ENCODE measurements around the gene KIDINS220.
"Not testable (repeated sequence)": the region's sequence is repeated elsewhere in the genome, so short reads cannot be mapped to it uniquely, and the experiment has no call there.

KIDINS220 gene

GRCh38 chr2:8729939-8730338 is 107.5 kb downstream of the KIDINS220 start:
- no peaks in the 10 kb centered on the region for H3K4me1 Mint-ChIP-seq
- H3K27ac Mint-ChIP-seq: no peak overlapping the region
- peaks cover 40 to 54% of the 10 kb centered on the region in 2 donors for H3K36me3 Mint-ChIP-seq
- no peak for DNase-seq
- H3K4me3 Mint-ChIP-seq: no peak overlapping the region
- H3K27me3 Mint-ChIP-seq: no peaks in the 10 kb centered on the region
- no peaks in the 10 kb centered on the region for H3K9me3 Mint-ChIP-seq
- ATAC-seq (replicated peaks): no peak

- H3K36me3 Mint-ChIP-seq: peaks cover 40 to 54% of the 10 kb centered on the region in 2 donors
- not testable (repeated sequence) for ATAC-seq (replicated peaks); H3K27me3 Mint-ChIP-seq
Observed at GRCh38 chr2:8729101-8729500, 108.3 kb downstream of the KIDINS220 start.

GRCh38 chr2:8728305-8729015 is 109.0 kb downstream of the KIDINS220 start:
- DNase-seq (no peak), ATAC-seq (replicated peaks) (no peak)
- Mint-ChIP-seq H3K4me1 (no peaks in the 10 kb centered on the region), H3K4me3 (no peak overlapping the region), H3K27me3 (no peaks in the 10 kb centered on the region), H3K36me3 (peaks cover 36 to 49% of the 10 kb centered on the region in 2 donors), H3K27ac (no peak overlapping the region), H3K9me3 (no peaks in the 10 kb centered on the region)

More at GRCh38 chr2:8729101-8729500, 108.3 kb downstream of the KIDINS220 start:
- H3K27ac Mint-ChIP-seq, H3K4me1 Mint-ChIP-seq, DNase-seq, H3K4me3 Mint-ChIP-seq, H3K9me3 Mint-ChIP-seq: not testable (repeated sequence)

GRCh38 chr2:8725838-8726237 is 111.6 kb downstream of the KIDINS220 start:
- no peak overlapping the region for H3K27ac Mint-ChIP-seq
- H3K36me3 Mint-ChIP-seq: peaks cover 19 to 28% of the 10 kb centered on the region in 2 donors
- no peaks in the 10 kb centered on the region for H3K4me1 Mint-ChIP-seq
- H3K4me3 Mint-ChIP-seq: no peak overlapping the region
- DNase-seq: no peak
- H3K9me3 Mint-ChIP-seq: no peaks in the 10 kb centered on the region
- ATAC-seq (replicated peaks): no peak
- H3K27me3 Mint-ChIP-seq: no peaks in the 10 kb centered on the region

GRCh38 chr2:8722986-8723385 is 114.4 kb downstream of the KIDINS220 start:
- DNase-seq (no peak), ATAC-seq (replicated peaks) (no peak)
- no peaks in the 10 kb centered on the region for H3K27me3 Mint-ChIP-seq
- H3K4me3 Mint-ChIP-seq: no peak overlapping the region
- H3K27ac Mint-ChIP-seq: peak overlapping the region; percentile 31
- peaks cover 1 to 5% of the 10 kb centered on the region in 2 donors for H3K36me3 Mint-ChIP-seq
- no peaks in the 10 kb centered on the region for H3K4me1 Mint-ChIP-seq
- H3K9me3 Mint-ChIP-seq: no peaks in the 10 kb centered on the region

GRCh38 chr2:8721410-8721809 is 116.0 kb downstream of the KIDINS220 start:
- Mint-ChIP-seq H3K27me3 (no peaks in the 10 kb centered on the region), H3K4me1 (no peaks in the 10 kb centered on the region), H3K9me3 (peaks cover 0 to 3% of the 10 kb centered on the region in 2 donors), H3K36me3 (peaks cover 0 to 4% of the 10 kb centered on the region in 2 donors), H3K4me3 (no peak overlapping the region), H3K27ac (no peak overlapping the region)
- DNase-seq: no peak
- ATAC-seq (replicated peaks): no peak

- H3K27me3 Mint-ChIP-seq: peaks cover 5% of the 10 kb centered on the region in 2 donors
- peaks cover 5 to 10% of the 10 kb centered on the region in 2 donors for H3K9me3 Mint-ChIP-seq
- peaks cover 0 to 2% of the 10 kb centered on the region in 2 donors for H3K36me3 Mint-ChIP-seq
- H3K4me1 Mint-ChIP-seq: no peaks in the 10 kb centered on the region
- H3K27ac Mint-ChIP-seq: no peak overlapping the region
- no peak for DNase-seq
- no peak overlapping the region for H3K4me3 Mint-ChIP-seq
- ATAC-seq (replicated peaks): no peak
Observed at GRCh38 chr2:8720741-8721140, 116.7 kb downstream of the KIDINS220 start.

GRCh38 chr2:8719528-8719927 is 117.9 kb downstream of the KIDINS220 start:
- H3K4me1 Mint-ChIP-seq: no peaks in the 10 kb centered on the region
- H3K9me3 Mint-ChIP-seq: peaks cover 9 to 13% of the 10 kb centered on the region in 2 donors
- DNase-seq: no peak
- no peak overlapping the region for H3K27ac Mint-ChIP-seq
- H3K4me3 Mint-ChIP-seq: no peak overlapping the region
- peaks cover 0 to 4% of the 10 kb centered on the region in 2 donors for H3K36me3 Mint-ChIP-seq
- no peak for ATAC-seq (replicated peaks)
- peaks cover 9 to 10% of the 10 kb centered on the region in 2 donors for H3K27me3 Mint-ChIP-seq

- H3K9me3 Mint-ChIP-seq: peaks cover 9 to 13% of the 10 kb centered on the region in 2 donors
- H3K27ac Mint-ChIP-seq: no peak overlapping the region
- H3K27me3 Mint-ChIP-seq: peaks cover 17 to 26% of the 10 kb centered on the region in 2 donors
- no peak for DNase-seq
- H3K36me3 Mint-ChIP-seq: peaks cover 0 to 4% of the 10 kb centered on the region in 2 donors
- no peak for ATAC-seq (replicated peaks)
- no peak overlapping the region for H3K4me3 Mint-ChIP-seq
- H3K4me1 Mint-ChIP-seq: no peaks in the 10 kb centered on the region
Observed at GRCh38 chr2:8714971-8715370, 122.4 kb downstream of the KIDINS220 start.

- DNase-seq (no peak), ATAC-seq (replicated peaks) (no peak)
- H3K36me3 Mint-ChIP-seq: peaks cover 0 to 4% of the 10 kb centered on the region in 2 donors
- no peaks in the 10 kb centered on the region for H3K4me1 Mint-ChIP-seq
- no peak overlapping the region for H3K27ac Mint-ChIP-seq
- H3K27me3 Mint-ChIP-seq: peaks cover 21 to 26% of the 10 kb centered on the region in 2 donors
- no peak overlapping the region for H3K4me3 Mint-ChIP-seq
- peaks cover 9 to 13% of the 10 kb centered on the region in 2 donors for H3K9me3 Mint-ChIP-seq
Observed at GRCh38 chr2:8714283-8714682, 123.1 kb downstream of the KIDINS220 start.

GRCh38 chr2:8710951-8711350 is 126.5 kb downstream of the KIDINS220 start:
- Mint-ChIP-seq H3K4me3 (no peak overlapping the region), H3K36me3 (peaks cover 0 to 7% of the 10 kb centered on the region in 2 donors), H3K4me1 (no peaks in the 10 kb centered on the region), H3K27ac (no peak overlapping the region), H3K27me3 (peaks cover 17 to 23% of the 10 kb centered on the region in 2 donors), H3K9me3 (peaks cover 10 to 13% of the 10 kb centered on the region in 2 donors)
- DNase-seq: no peak
- ATAC-seq (replicated peaks): no peak

- DNase-seq: no peak
- no peak overlapping the region for H3K4me3 Mint-ChIP-seq
Observed at GRCh38 chr2:8709611-8710010, 127.8 kb downstream of the KIDINS220 start.

GRCh38 chr2:8704906-8705305 is 132.5 kb downstream of the KIDINS220 start:
- DNase-seq: no peak
- peaks cover 0 to 4% of the 10 kb centered on the region in 2 donors for H3K27me3 Mint-ChIP-seq
- no peaks in the 10 kb centered on the region for H3K4me1 Mint-ChIP-seq
- no peak overlapping the region for H3K27ac Mint-ChIP-seq
- peaks cover 0 to 3% of the 10 kb centered on the region in 2 donors for H3K36me3 Mint-ChIP-seq
- H3K9me3 Mint-ChIP-seq: peaks cover 4 to 8% of the 10 kb centered on the region in 2 donors
- no peak overlapping the region for H3K4me3 Mint-ChIP-seq
- no peak for ATAC-seq (replicated peaks)

More at GRCh38 chr2:8709611-8710010, 127.8 kb downstream of the KIDINS220 start:
- Mint-ChIP-seq H3K36me3 (peaks cover 0 to 3% of the 10 kb centered on the region in 2 donors), H3K9me3 (peaks cover 5 to 8% of the 10 kb centered on the region in 2 donors), H3K27me3 (peaks cover 14 to 17% of the 10 kb centered on the region in 2 donors), H3K27ac (peak overlapping the region; percentile 20), H3K4me1 (no peaks in the 10 kb centered on the region)
- no peak for ATAC-seq (replicated peaks)

- Mint-ChIP-seq H3K27me3 (no peaks in the 10 kb centered on the region), H3K4me1 (no peaks in the 10 kb centered on the region), H3K4me3 (no peak overlapping the region)
Observed at GRCh38 chr2:8701681-8702379, 135.6 kb downstream of the KIDINS220 start.

GRCh38 chr2:8699839-8700238 is 137.6 kb downstream of the KIDINS220 start:
- no peak for ATAC-seq (replicated peaks)
- Mint-ChIP-seq H3K27me3 (no peaks in the 10 kb centered on the region), H3K27ac (no peak overlapping the region), H3K4me1 (no peaks in the 10 kb centered on the region), H3K36me3 (no peaks in the 10 kb centered on the region), H3K9me3 (peaks cover 0 to 2% of the 10 kb centered on the region in 2 donors), H3K4me3 (no peak overlapping the region)
- no peak for DNase-seq

More at GRCh38 chr2:8701681-8702379, 135.6 kb downstream of the KIDINS220 start:
- DNase-seq: no peak
- no peak for ATAC-seq (replicated peaks)
- peaks cover 0 to 2% of the 10 kb centered on the region in 2 donors for H3K9me3 Mint-ChIP-seq
- no peak overlapping the region for H3K27ac Mint-ChIP-seq
- H3K36me3 Mint-ChIP-seq: no peaks in the 10 kb centered on the region

Measured in stimulated activated naive B cell treated with anti-CD40 and anti-IgM and Interleukin-4, amounts not matched to agents 10 μg/mL and 1 μg/mL and 100 μg/mL, for 72 hours (primary cell).